Calu3 (cell line): ENCODE data around the gene LSM12. TPM values are rescaled to one million over a fixed set of nuclear protein-coding genes. Genes with fewer than 3 reads are reported as not detected.

Experiments
- BruUV-seq: library from RNA; stranded (reverse); fragments of 400-500 nt; replicated peaks from 2 replicates; lab custom pipeline; 2021; lab: Mats Ljungman, UMichigan
- CTCF ChIA-PET: fragments of 300-600 bp; sonication (Branson Sonifier 250); formaldehyde crosslinking; loops from one replicate; lab custom pipeline; 2022; ENCODE audit warnings: antibody characterized with exemption; lab: Charles Lee
- DNase-seq: peaks from one replicate; pipeline ENCODE4 v3.0.0; 2022
- H3K27ac Mint-ChIP-seq: one replicate; pipeline ENCODE4 v1.8.0; 2022; ENCODE audit warnings: mixed read lengths; ENCODE audit not compliant: unreplicated experiment
- H3K27me3 Mint-ChIP-seq: one replicate; pipeline ENCODE4 v1.8.0; 2022; ENCODE audit warnings: mixed read lengths; ENCODE audit not compliant: unreplicated experiment
- H3K36me3 Mint-ChIP-seq: one replicate; pipeline ENCODE4 v1.8.0; 2022; ENCODE audit warnings: mild to moderate bottlenecking, moderate library complexity, mixed read lengths; ENCODE audit not compliant: insufficient read depth, unreplicated experiment
- H3K4me1 Mint-ChIP-seq: one replicate; pipeline ENCODE4 v1.8.0; 2022; ENCODE audit warnings: mild to moderate bottlenecking, low read depth, mixed read lengths; ENCODE audit not compliant: unreplicated experiment
- H3K4me3 Mint-ChIP-seq: one replicate; pipeline ENCODE4 v1.8.0; 2022; ENCODE audit warnings: mild to moderate bottlenecking, low read depth, moderate library complexity, mixed read lengths; ENCODE audit not compliant: unreplicated experiment
- H3K9me3 Mint-ChIP-seq: one replicate; pipeline ENCODE4 v1.8.0; 2022; ENCODE audit warnings: low read depth, mixed read lengths; ENCODE audit not compliant: unreplicated experiment
- CTCF ChIP-seq: fragments of 200-600 bp; IDR thresholded peaks from one replicate; pipeline ENCODE4 v1.8.0; 2022; ENCODE audit warnings: antibody characterized with exemption; ENCODE audit not compliant: unreplicated experiment
- intact Hi-C: fragments of 100-400 bp; cut with micrococcal nuclease; formaldehyde crosslinking; loops from one replicate; pipeline ENCODE4 v1.10.0; 2022; ENCODE audit not compliant: unreplicated experiment
- total RNA-seq: library from RNA; stranded (reverse); gene quantifications from 2 replicates; pipeline ENCODE4 v1.2.3, GENCODE V29; 2022

Gene LSM12
- total RNA-seq, 1 experiment from 2014 or later = 79.5 TPM

GRCh38 chr17:44004761-44005526 lies 61.5 kb downstream of the LSM12 start:
- Mint-ChIP-seq H3K4me1 (peaks cover 27% of the 10 kb centered on the region), H3K27ac (no peak overlapping the region), H3K27me3 (peaks cover 48% of the 10 kb centered on the region), H3K36me3 (peaks cover 40% of the 10 kb centered on the region), H3K4me3 (peak overlapping the region; percentile 80), H3K9me3 (no peaks in the 10 kb centered on the region)
- intact Hi-C loops = no loop called here
- no TSS peak for BruUV-seq
- no peak for TF ChIP-seq CTCF
- CTCF ChIA-PET = interaction anchor here (1.7 kb wide), 1 partner anchor 61 kb away, joined by 14 read pairs; no protein-coding TSS in a partner anchor
- DNase-seq = peak; percentile 32

- no peak for TF ChIP-seq CTCF
- no TSS peak for BruUV-seq
- Mint-ChIP-seq H3K27ac (no peak within 1 kb of the TSS), H3K9me3 (no peaks in the 10 kb centered on the region), H3K27me3 (peaks cover 48% of the 10 kb centered on the region), H3K4me3 (peak within 1 kb of the TSS; percentile 80), H3K4me1 (peaks cover 27% of the 10 kb centered on the region), H3K36me3 (peaks cover 34% of the 10 kb centered on the region)
- intact Hi-C loops = no loop called here
- CTCF ChIA-PET = interaction anchor here (0.5 kb wide), 1 partner anchor 34 kb away, joined by 3 read pairs; no protein-coding TSS in a partner anchor
- peak; percentile 27 for DNase-seq
Measured at GRCh38 chr17:44004077-44004760, 62.3 kb downstream of the LSM12 start, which contains the start of gene NAGS. Gene NAGS (plus strand): TSS chr17:44004622. CDS start chr17:44004664, 42 bp downstream.

- no peak overlapping the region for H3K4me3 Mint-ChIP-seq
- peak overlapping the region; percentile 10 for H3K27ac Mint-ChIP-seq
- DNase-seq = no peak
- CTCF ChIA-PET = interaction anchor here (0.7 kb wide), 1 partner anchor 92 kb away, joined by 3 read pairs; no protein-coding TSS in a partner anchor
- no peak for TF ChIP-seq CTCF
- H3K36me3 Mint-ChIP-seq = peaks cover 16% of the 10 kb centered on the region
- H3K9me3 Mint-ChIP-seq = no peaks in the 10 kb centered on the region
- H3K27me3 Mint-ChIP-seq = peaks cover 48% of the 10 kb centered on the region
- no TSS peak for BruUV-seq
- intact Hi-C loops = no loop called here
- peaks cover 18% of the 10 kb centered on the region for H3K4me1 Mint-ChIP-seq
Measured at GRCh38 chr17:44002141-44002848, 64.2 kb downstream of the LSM12 start.

- CTCF ChIA-PET = interaction anchor here (0.8 kb wide), 1 partner anchor 57 kb away, joined by 4 read pairs; no protein-coding TSS in a partner anchor
- no TSS peak for BruUV-seq
- intact Hi-C loops = no loop called here
Measured at GRCh38 chr17:44001461-44001920, 65.0 kb downstream of the LSM12 start.

More at GRCh38 chr17:44001461-44001920, 65.0 kb downstream of the LSM12 start:
- no peaks in the 10 kb centered on the region for H3K9me3 Mint-ChIP-seq
- TF ChIP-seq CTCF = no peak
- no peak for DNase-seq
- peak overlapping the region; percentile 10 for H3K27ac Mint-ChIP-seq
- peaks cover 8% of the 10 kb centered on the region for H3K36me3 Mint-ChIP-seq
- peaks cover 45% of the 10 kb centered on the region for H3K27me3 Mint-ChIP-seq
- peaks cover 18% of the 10 kb centered on the region for H3K4me1 Mint-ChIP-seq
- no peak overlapping the region for H3K4me3 Mint-ChIP-seq
